HepG2 (cell line): ENCODE results near the gene SP3. TPM values are rescaled to one million over a fixed set of nuclear protein-coding genes. Genes with fewer than 3 reads are reported as not detected.

Experiments used
- ATAC-seq: fragments of 200-7000 bp; cut with Tn5 transposase; 3 replicates; pipeline ENCODE4 v1.9.1; 2020; ENCODE audit warnings: mild to moderate bottlenecking, moderate library complexity
- BruUV-seq: library from RNA; stranded (reverse); fragments of 400-500 nt; replicated peaks from 2 replicates; lab custom pipeline; 2021; lab: Mats Ljungman, UMichigan
- CTCF ChIA-PET: fragments of 300-600 bp; formaldehyde crosslinking; extraction: SDS; loops from one replicate; lab custom pipeline; 2021; ENCODE audit warnings: low total read pairs, inconsistent platforms, low intra/inter-chr PET ratio; lab: Yijun Ruan, JAX
- POLR2A ChIA-PET: fragments of 350-600 bp; sonication (Branson Sonifier 250); formaldehyde crosslinking; loops from one replicate; lab custom pipeline; 2020; ENCODE audit warnings: antibody characterized with exemption, inconsistent platforms; lab: Yijun Ruan, JAX
- DNase-seq: peaks from one replicate; pipeline ENCODE4 v3.0.0-alpha.2; 2015; ENCODE audit warnings: low spot score
- FAIRE-seq: peaks from 3 replicates; lab custom pipeline; 2011; peaks lifted over from hg19 to GRCh38; lab: Jason Lieb, UNC
- H2AFZ ChIP-seq: one replicate; pipeline ENCODE4 v1.6.1; 2011; ENCODE audit warnings: low read length, inconsistent platforms
- H3K27ac ChIP-seq: fragments of 300-600 bp; 3 replicates; pipeline ENCODE4 v1.8.0; 2011; ENCODE audit warnings: mixed run types, mild to moderate bottlenecking, mixed read lengths, low read length, inconsistent platforms; ENCODE audit not compliant: insufficient read depth; ENCODE audit errors: extremely low read length
- H3K27me3 ChIP-seq, 2 experiments: fragments of 200-600 bp in 1 of 2; 2 replicates in 1 of 2; 3 replicates in 1 of 2; pipeline versions ENCODE4 v1.6.0 to v1.8.0; 2011; ENCODE audit warnings: low read length in 2 of 2, mild to moderate bottlenecking in 2 of 2, moderate library complexity in 2 of 2, inconsistent platforms in 1 of 2; ENCODE audit not compliant: insufficient read depth in 2 of 2, control insufficient read depth in 1 of 2
- H3K36me3 ChIP-seq, 2 experiments: fragments of 200-600 bp in 1 of 2; replicated peaks in 1 of 2; 2 replicates in 1 of 2; 3 replicates in 1 of 2; pipeline versions ENCODE4 v1.5.1 to v1.8.0; 2011; ENCODE audit warnings: low read length in 2 of 2, inconsistent platforms in 1 of 2; ENCODE audit not compliant: insufficient read depth in 2 of 2, control insufficient read depth in 1 of 2
- H3K4me1 ChIP-seq: 2 replicates; pipeline ENCODE4 v1.5.1; 2012; ENCODE audit warnings: low read length, inconsistent platforms; ENCODE audit not compliant: insufficient read depth
- H3K4me2 ChIP-seq: 2 replicates; pipeline ENCODE4 v1.6.0; 2011; ENCODE audit warnings: low read depth, low read length, inconsistent platforms
- H3K4me3 ChIP-seq, 3 experiments: fragments of 200-600 bp in 1 of 3; sonication (generic), shearing (Covaris generic) in 1 of 3; replicated peaks in 1 of 3; 2 replicates each; pipeline ENCODE4 v1.5.1; 2011 to 2016; ENCODE audit warnings: low read length in 3 of 3, inconsistent platforms in 2 of 3, low read depth in 2 of 3, mild to moderate bottlenecking in 2 of 3, control low read depth in 1 of 3, mixed read lengths in 1 of 3; ENCODE audit not compliant: insufficient read depth in 1 of 3
- H3K79me2 ChIP-seq: one replicate; pipeline ENCODE4 v1.6.1; 2011; ENCODE audit warnings: low read length, inconsistent platforms; ENCODE audit not compliant: insufficient read depth
- H3K9ac ChIP-seq: 2 replicates; pipeline ENCODE4 v1.6.0; 2011; ENCODE audit warnings: mild to moderate bottlenecking, low read depth, low read length, inconsistent platforms; ENCODE audit not compliant: insufficient read depth
- H3K9me3 ChIP-seq: 2 replicates; pipeline ENCODE4 v1.5.1; 2012; ENCODE audit warnings: mild to moderate bottlenecking, low read length
- H4K20me1 ChIP-seq: 2 replicates; pipeline ENCODE4 v1.6.0; 2011; ENCODE audit warnings: inconsistent platforms, mild to moderate bottlenecking, low read length, moderate library complexity; ENCODE audit not compliant: insufficient read depth
- BHLHE40 ChIP-seq: IDR thresholded peaks from 2 replicates; pipeline ENCODE4 v1.6.1; 2011; ENCODE audit warnings: low read length, improper control_type of control experiment
- FOXA1 ChIP-seq, 2 experiments: fragments of 450-650 bp in 1 of 2; sonication (generic) in 1 of 2; formaldehyde crosslinking in 1 of 2; IDR thresholded peaks; 2 replicates each; pipeline versions ENCODE4 v1.4.0 to v1.6.1; 2016 to 2020; ENCODE audit warnings: missing genetic modification reagents in 1 of 2
- HNRNPUL1 ChIP-seq: fragments of 200-400 bp; formaldehyde crosslinking; IDR thresholded peaks from 2 replicates; pipeline ENCODE4 v1.6.1; 2017; ENCODE audit warnings: low read depth, mild to moderate bottlenecking, low read length, moderate library complexity
- NCOA2 ChIP-seq: sonication (generic); formaldehyde crosslinking; IDR thresholded peaks from 2 replicates; pipeline ENCODE4 v1.8.0; 2022; ENCODE audit warnings: inconsistent platforms
- NPAS2 ChIP-seq: sonication (generic); formaldehyde crosslinking; IDR thresholded peaks from 2 replicates; pipeline ENCODE4 v1.8.0; 2022; ENCODE audit warnings: mild to moderate bottlenecking, missing genetic modification reagents, borderline replicate concordance
- SIN3B ChIP-seq: fragments of 150-350 bp; IDR thresholded peaks from 2 replicates; pipeline ENCODE4 v1.6.1; 2014; ENCODE audit warnings: low read length
- SKIL ChIP-seq: sonication (generic); formaldehyde crosslinking; IDR thresholded peaks from 2 replicates; pipeline ENCODE4 v1.8.0; 2022; ENCODE audit warnings: missing genetic modification reagents, mild to moderate bottlenecking, moderate library complexity, borderline replicate concordance
- TCF12 ChIP-seq, 2 experiments: fragments of 450-650 bp in 1 of 2; sonication (generic) in 1 of 2; formaldehyde crosslinking in 1 of 2; IDR thresholded peaks; 2 replicates each; pipeline versions ENCODE4 v1.6.1 to v1.8.0; 2017 to 2022; ENCODE audit warnings: antibody characterized with exemption in 1 of 2, mild to moderate bottlenecking in 1 of 2, missing genetic modification reagents in 1 of 2, moderate library complexity in 1 of 2
- TIGD3 ChIP-seq: sonication (generic); formaldehyde crosslinking; IDR thresholded peaks from 2 replicates; pipeline ENCODE4 v1.5.1; 2020; ENCODE audit warnings: mild to moderate bottlenecking, missing genetic modification reagents, borderline replicate concordance
- ZBTB4 ChIP-seq: sonication (generic); formaldehyde crosslinking; IDR thresholded peaks from 2 replicates; pipeline ENCODE4 v1.4.0; 2020; ENCODE audit warnings: missing genetic modification reagents, mild to moderate bottlenecking, borderline replicate concordance
- ZNF607 ChIP-seq: sonication (generic); formaldehyde crosslinking; IDR thresholded peaks from 2 replicates; pipeline ENCODE4 v1.5.1; 2020; ENCODE audit warnings: missing genetic modification reagents, mild to moderate bottlenecking, borderline replicate concordance
- WGBS: methylation state at CpG from one replicate; pipeline ENCODE4 v1.1.6; 2017; ENCODE audit warnings: low lambda C conversion rate; 5-methylcytosine and 5-hydroxymethylcytosine counted together
- in situ Hi-C: cut with HindIII; loops from 2 replicates; pipeline ENCODE4 v1.10.0; 2017; ENCODE audit warnings: low pct_unique_long_range_greater_than_20kb; ENCODE audit not compliant: extremely low pct_ligation_motif_present
- intact Hi-C: fragments of 100-400 bp; cut with micrococcal nuclease; formaldehyde crosslinking; loops from one replicate; pipeline ENCODE4 v1.10.0; 2022; ENCODE audit not compliant: unreplicated experiment
- polyA plus RNA-seq, 8 experiments: library from polyadenylated mRNA; depleted of rRNA in 3 of 8; stranded (reverse) in 7 of 8; unstranded in 1 of 8; fragments of >200 nt; fragmentation: Illumina TruSeq in 4 of 8; extraction: Trizol in 4 of 8; gene quantifications; 2 replicates each; pipeline versions ENCODE4 v1.2.1 to v1.2.3, GENCODE V29; 2011 to 2016; ENCODE audit warnings: low read depth in 4 of 8, missing spikeins in 1 of 8, mixed read lengths in 1 of 8; ENCODE audit not compliant: insufficient read depth in 1 of 8
- total RNA-seq, 5 experiments: library from RNA; depleted of rRNA; stranded (reverse); fragments of >200 nt; fragmentation: Illumina TruSeq; extraction: Trizol; gene quantifications; 2 replicates each; pipeline ENCODE4 v1.2.3, GENCODE V29; 2016; ENCODE audit warnings: low read depth in 1 of 5

Gene SP3
- total and polyA plus RNA-seq, 2 of the 13 experiments (the other 11 are each of a cell fraction or from before 2014, with no cell fraction given) = 57.3 to 132 TPM

GRCh38 chr2:173998386-173998785 lies 33.2 kb upstream of the SP3 start:
- WGBS = 42% methylated on average over 7 of the region's 7 CpGs
- no TSS peak for BruUV-seq
- Histone ChIP-seq H2AFZ (no peak overlapping the region), H3K27me3 (peaks cover 0 to 18% of the 10 kb centered on the region in 2 experiments; a peak in 1 of 5 replicates), H3K36me3 (no peaks in the 10 kb centered on the region), H3K79me2 (no peaks in the 10 kb centered on the region), H4K20me1 (no peaks in the 10 kb centered on the region), H3K27ac (no peak overlapping the region), H3K4me2 (no peak overlapping the region), H3K9me3 (no peaks in the 10 kb centered on the region), H3K4me3 (no peak overlapping the region), H3K9ac (no peak overlapping the region), H3K4me1 (peaks cover 18% of the 10 kb centered on the region)
- in situ Hi-C loops = no loop called here
- intact Hi-C loops = no loop called here
- TF ChIP-seq NPAS2 (no peak), ZBTB4 (CRISPR knock-in tag) (no peak), NCOA2 (CRISPR knock-in tag) (no peak), SIN3B (no peak), TCF12 (IDR thresholded peaks at IDR 0.05) (no peak), TCF12 (CRISPR knock-in tag; IDR thresholded peaks at IDR 0.05) (no peak), BHLHE40 (no peak), TIGD3 (CRISPR knock-in tag) (no peak), FOXA1 (IDR thresholded peaks at IDR 0.05) (no peak), FOXA1 (CRISPR knock-in tag; IDR thresholded peaks at IDR 0.05) (no peak), HNRNPUL1 (no peak), SKIL (CRISPR knock-in tag) (no peak), ZNF607 (no peak)
- no peak for FAIRE-seq
- no peak for ATAC-seq
- no peak for DNase-seq
- CTCF ChIA-PET = no interaction called here
- POLR2A ChIA-PET = interaction anchor here (0.6 kb wide), 1 partner anchor 121 kb away, joined by 3 read pairs; no protein-coding TSS in a partner anchor
